Measurements from ENCODE around the gene ARMH4.
A peak's percentile ranks its signal among the peaks of the same experiment; 100 is the strongest.

The ARMH4 gene

GRCh38 chr14:58189176-58189575 is 37.2 kb upstream of the ARMH4 start:
- no peak overlapping the region for H3K27ac ChIP-seq
- no peak overlapping the region for H3K9ac ChIP-seq
- H3K27me3 ChIP-seq, result no peaks in the 10 kb centered on the region
- H3K4me1 ChIP-seq, result no peaks in the 10 kb centered on the region
- no peaks in the 10 kb centered on the region for H4K20me1 ChIP-seq
- H3K9me3 ChIP-seq (replicated peaks in 1 of 11), result no peaks in the 10 kb centered on the region
- no peak for TF ChIP-seq Cebpa-rat (IDR thresholded peaks at IDR 0.05)
- H3K36me3 ChIP-seq, result no peaks in the 10 kb centered on the region
- no peak overlapping the region for H3K4me2 ChIP-seq
- no peak overlapping the region for H3K4me3 ChIP-seq

GRCh38 chr14:58177125-58177524 is 25.1 kb upstream of the ARMH4 start:
- Histone ChIP-seq H3K9me3 (replicated peaks in 1 of 11) (no peaks in the 10 kb centered on the region), H3K27me3 (no peaks in the 10 kb centered on the region), H3K4me2 (no peak overlapping the region), H3K4me3 (no peak overlapping the region), H3K9ac (no peak overlapping the region), H3K27ac (no peak overlapping the region), H3K4me1 (peaks cover 0 to 4% (median 0%) of the 10 kb centered on the region in 10 experiments; a peak in 2 of 20 replicates), H4K20me1 (no peaks in the 10 kb centered on the region), H3K36me3 (no peaks in the 10 kb centered on the region)
- no peak for TF ChIP-seq Cebpa-rat (IDR thresholded peaks at IDR 0.05)

DNA sequence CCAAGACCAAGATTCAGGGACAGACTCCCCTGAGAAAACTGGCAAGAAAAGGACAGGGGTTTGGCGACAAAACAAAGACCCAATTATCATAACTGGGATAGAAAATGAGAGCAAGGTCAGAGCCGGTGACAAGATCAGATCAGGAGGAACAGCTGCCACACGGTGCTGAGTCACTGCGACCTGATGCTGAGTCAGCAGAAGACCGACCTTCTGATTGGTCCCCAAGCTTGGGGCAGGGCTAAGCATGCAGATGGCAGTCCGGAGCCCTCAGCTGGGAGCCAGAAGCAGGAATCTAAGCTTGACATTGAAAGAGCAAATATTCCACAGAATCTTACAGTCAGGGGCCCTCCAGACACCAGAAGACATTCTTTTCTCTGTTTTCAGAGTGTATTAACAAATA is 19.1 kb upstream of the ARMH4 start:
- TF ChIP-seq Cebpa-rat (IDR thresholded peaks at IDR 0.05), result no peak
- peak overlapping the region in 1 of 11 experiments; percentile 33; a peak in 1 of 22 replicates for H3K4me2 ChIP-seq
- H3K4me3 ChIP-seq, result no peak overlapping the region
- no peak overlapping the region for H3K9ac ChIP-seq
- H4K20me1 ChIP-seq, result no peaks in the 10 kb centered on the region
- no peaks in the 10 kb centered on the region for H3K36me3 ChIP-seq
- peaks cover 0 to 7% (median 0%) of the 10 kb centered on the region in 11 experiments; a peak in 1 of 22 replicates for H3K9me3 ChIP-seq (replicated peaks in 1 of 11)
- peak overlapping the region in 2 of 11 experiments; percentile 9 to 49; a peak in 2 of 22 replicates for H3K27ac ChIP-seq
- no peaks in the 10 kb centered on the region for H3K27me3 ChIP-seq
- peaks cover 0 to 8% (median 2%) of the 10 kb centered on the region in 10 experiments; a peak in 7 of 20 replicates for H3K4me1 ChIP-seq

- Histone ChIP-seq H3K4me2 (no peak overlapping the region), H3K9me3 (replicated peaks in 1 of 11) (peaks cover 0 to 7% (median 0%) of the 10 kb centered on the region in 11 experiments; a peak in 1 of 22 replicates), H3K4me3 (no peak overlapping the region), H3K36me3 (no peaks in the 10 kb centered on the region), H4K20me1 (no peaks in the 10 kb centered on the region), H3K27ac (no peak overlapping the region), H3K4me1 (peaks cover 0 to 8% (median 2%) of the 10 kb centered on the region in 10 experiments; a peak in 7 of 20 replicates), H3K27me3 (no peaks in the 10 kb centered on the region), H3K9ac (no peak overlapping the region)
- no peak for TF ChIP-seq Cebpa-rat (IDR thresholded peaks at IDR 0.05)
These were observed 15.9 kb upstream of the ARMH4 start for GRCh38 chr14:58167891-58168290.

DNA sequence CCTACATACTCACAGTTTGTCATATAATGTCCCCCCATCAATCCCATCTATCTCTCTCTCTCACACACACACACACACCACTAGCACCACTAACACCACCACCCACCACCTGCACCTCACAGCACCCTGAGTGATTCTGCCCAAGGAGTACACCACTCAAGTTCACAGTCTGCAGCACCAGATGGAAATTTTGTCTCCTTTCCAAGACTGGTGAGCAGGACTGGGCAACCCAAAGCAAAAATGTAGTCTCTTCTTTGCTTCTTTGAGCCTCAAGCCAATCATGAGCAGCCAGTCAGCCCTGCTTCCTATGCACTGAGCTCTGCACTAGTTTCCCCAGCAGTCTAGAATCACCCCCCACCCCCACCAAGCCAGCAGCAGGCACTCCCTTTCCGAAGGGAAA is 15.0 kb upstream of the ARMH4 start:
- H3K27me3 ChIP-seq, result no peaks in the 10 kb centered on the region
- H3K9ac ChIP-seq, result no peak overlapping the region

GRCh38 chr14:58166005-58166983 is 14.3 kb upstream of the ARMH4 start:
- H3K27ac ChIP-seq, result no peak overlapping the region
- peaks cover 0 to 4% (median 0%) of the 10 kb centered on the region in 11 experiments; a peak in 1 of 22 replicates for H3K9me3 ChIP-seq (replicated peaks in 1 of 11)
- H3K27me3 ChIP-seq, result no peaks in the 10 kb centered on the region
- no peak for TF ChIP-seq Cebpa-rat (IDR thresholded peaks at IDR 0.05)
- H3K4me1 ChIP-seq, result peaks cover 0 to 7% (median 2%) of the 10 kb centered on the region in 10 experiments; a peak in 7 of 20 replicates
- no peak overlapping the region for H3K4me2 ChIP-seq
- H3K36me3 ChIP-seq, result no peaks in the 10 kb centered on the region
- no peak overlapping the region for H3K9ac ChIP-seq
- H3K4me3 ChIP-seq, result no peak overlapping the region
- H4K20me1 ChIP-seq, result no peaks in the 10 kb centered on the region

More for the DNA sequence above, 15.0 kb upstream of the ARMH4 start:
- peaks cover 0 to 8% (median 2%) of the 10 kb centered on the region in 10 experiments; a peak in 7 of 20 replicates for H3K4me1 ChIP-seq
- no peak overlapping the region for H3K27ac ChIP-seq
- H3K36me3 ChIP-seq, result no peaks in the 10 kb centered on the region
- no peak overlapping the region for H3K4me3 ChIP-seq
- no peaks in the 10 kb centered on the region for H4K20me1 ChIP-seq
- H3K4me2 ChIP-seq, result no peak overlapping the region
- H3K9me3 ChIP-seq (replicated peaks in 1 of 11), result peaks cover 0 to 7% (median 0%) of the 10 kb centered on the region in 11 experiments; a peak in 1 of 22 replicates
- TF ChIP-seq Cebpa-rat (IDR thresholded peaks at IDR 0.05), result no peak

GRCh38 chr14:58160561-58160960 is 8.5 kb upstream of the ARMH4 start:
- no peak overlapping the region for H3K9ac ChIP-seq
- H3K4me2 ChIP-seq, result no peak overlapping the region
- H3K27me3 ChIP-seq, result no peaks in the 10 kb centered on the region
- no peak overlapping the region for H3K27ac ChIP-seq
- peaks cover 0 to 22% (median 16%) of the 10 kb centered on the region in 10 experiments; a peak in 11 of 20 replicates for H3K4me1 ChIP-seq
- no peaks in the 10 kb centered on the region for H3K36me3 ChIP-seq
- no peak for TF ChIP-seq Cebpa-rat (IDR thresholded peaks at IDR 0.05)
- H4K20me1 ChIP-seq, result no peaks in the 10 kb centered on the region
- H3K9me3 ChIP-seq (replicated peaks in 1 of 11), result no peaks in the 10 kb centered on the region
- H3K4me3 ChIP-seq, result no peak overlapping the region

- H3K4me3 ChIP-seq, result peak overlapping the region; percentile 74 to 96 (median 86)
- peaks cover 6 to 18% (median 11%) of the 10 kb centered on the region in 10 experiments; a peak in 17 of 20 replicates for H3K4me1 ChIP-seq
- H3K4me2 ChIP-seq, result peak overlapping the region; percentile 86 to 99 (median 96)
- peaks cover 33 to 46% (median 41%) of the 10 kb centered on the region in 11 experiments for H3K27me3 ChIP-seq
- no peaks in the 10 kb centered on the region for H3K9me3 ChIP-seq (replicated peaks in 1 of 11)
- peaks cover 0 to 9% (median 0%) of the 10 kb centered on the region in 11 experiments; a peak in 3 of 22 replicates for H4K20me1 ChIP-seq
- peak overlapping the region in 8 of 11 experiments; percentile 30 to 64 (median 54); a peak in 15 of 22 replicates for H3K27ac ChIP-seq
- no peak for TF ChIP-seq Cebpa-rat (IDR thresholded peaks at IDR 0.05)
- peak overlapping the region; percentile 58 to 84 (median 77); a peak in 21 of 22 replicates for H3K9ac ChIP-seq
- H3K36me3 ChIP-seq, result no peaks in the 10 kb centered on the region
These were observed 640 bp downstream of the ARMH4 start for GRCh38 chr14:58151133-58152013.

Data from BLaER1 treated with 17β-estradiol and CSF1 and Interleukin-3, amounts not matched to agents 10 nM and 100 nM (cell line).